ENCODE measurements around the gene SLC23A3.

Gene SLC23A3

GRCh38 chr2:219160186-219161017 lies 9.4 kb downstream of the SLC23A3 start, which contains the start of gene NHEJ1:
NHEJ1 (minus strand) TSS chr2:219160815; CDS start chr2:219158362, 2,453 bp downstream.
- peak; percentile 71 for DNase-seq (ENCODE audit: low read depth)
- TF ChIP-seq, protein P1, sequence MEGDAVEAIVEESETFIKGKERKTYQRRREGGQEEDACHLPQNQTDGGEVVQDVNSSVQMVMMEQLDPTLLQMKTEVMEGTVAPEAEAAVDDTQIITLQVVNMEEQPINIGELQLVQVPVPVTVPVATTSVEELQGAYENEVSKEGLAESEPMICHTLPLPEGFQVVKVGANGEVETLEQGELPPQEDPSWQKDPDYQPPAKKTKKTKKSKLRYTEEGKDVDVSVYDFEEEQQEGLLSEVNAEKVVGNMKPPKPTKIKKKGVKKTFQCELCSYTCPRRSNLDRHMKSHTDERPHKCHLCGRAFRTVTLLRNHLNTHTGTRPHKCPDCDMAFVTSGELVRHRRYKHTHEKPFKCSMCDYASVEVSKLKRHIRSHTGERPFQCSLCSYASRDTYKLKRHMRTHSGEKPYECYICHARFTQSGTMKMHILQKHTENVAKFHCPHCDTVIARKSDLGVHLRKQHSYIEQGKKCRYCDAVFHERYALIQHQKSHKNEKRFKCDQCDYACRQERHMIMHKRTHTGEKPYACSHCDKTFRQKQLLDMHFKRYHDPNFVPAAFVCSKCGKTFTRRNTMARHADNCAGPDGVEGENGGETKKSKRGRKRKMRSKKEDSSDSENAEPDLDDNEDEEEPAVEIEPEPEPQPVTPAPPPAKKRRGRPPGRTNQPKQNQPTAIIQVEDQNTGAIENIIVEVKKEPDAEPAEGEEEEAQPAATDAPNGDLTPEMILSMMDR (IDR thresholded peaks at IDR 0.05; ENCODE audit: low read depth, low read length, missing control alignments), result peak; percentile 98
- in situ Hi-C loops (cut with HindIII; ENCODE audit: low sequenced_read_pairs), result no loop called here
- H3K4me3 ChIP-seq (ENCODE audit: low read depth, low read length), result peak within 1 kb of the TSS; percentile 60

GRCh38 chr2:219159771-219160185 lies 10.1 kb downstream of the SLC23A3 start:
- in situ Hi-C loops (cut with HindIII; ENCODE audit: low sequenced_read_pairs), result no loop called here
- no peak for DNase-seq (ENCODE audit: low read depth)
- TF ChIP-seq, protein P1 (IDR thresholded peaks at IDR 0.05; ENCODE audit: low read depth, low read length, missing control alignments), result no peak
- H3K4me3 ChIP-seq (ENCODE audit: low read depth, low read length), result peak overlapping the region; percentile 60

GRCh38 chr2:219158586-219158985 lies 11.2 kb downstream of the SLC23A3 start:
- in situ Hi-C loops (cut with HindIII; ENCODE audit: low sequenced_read_pairs), result no loop called here
- no peak for DNase-seq (ENCODE audit: low read depth)
- no peak overlapping the region for H3K4me3 ChIP-seq (ENCODE audit: low read depth, low read length)
- TF ChIP-seq, protein P1 (IDR thresholded peaks at IDR 0.05; ENCODE audit: low read depth, low read length, missing control alignments), result no peak

GRCh38 chr2:219158025-219158424 lies 11.8 kb downstream of the SLC23A3 start:
- DNase-seq (ENCODE audit: low read depth), result no peak
- TF ChIP-seq, protein P1 (IDR thresholded peaks at IDR 0.05; ENCODE audit: low read depth, low read length, missing control alignments), result no peak
- no peak overlapping the region for H3K4me3 ChIP-seq (ENCODE audit: low read depth, low read length)
- in situ Hi-C loops (cut with HindIII; ENCODE audit: low sequenced_read_pairs), result no loop called here

- in situ Hi-C loops (cut with HindIII; ENCODE audit: low sequenced_read_pairs), result no loop called here
- H3K4me3 ChIP-seq (ENCODE audit: low read depth, low read length), result no peak overlapping the region
- TF ChIP-seq, protein P1 (IDR thresholded peaks at IDR 0.05; ENCODE audit: low read depth, low read length, missing control alignments), result no peak
- no peak for DNase-seq (ENCODE audit: low read depth)
Measured at GRCh38 chr2:219157396-219157795, 12.4 kb downstream of the SLC23A3 start.

- no peak overlapping the region for H3K4me3 ChIP-seq (ENCODE audit: low read depth, low read length)
- TF ChIP-seq, protein P1 (IDR thresholded peaks at IDR 0.05; ENCODE audit: low read depth, low read length, missing control alignments), result peak; percentile 37
- in situ Hi-C loops (cut with HindIII; ENCODE audit: low sequenced_read_pairs), result no loop called here
- peak; percentile 67 for DNase-seq (ENCODE audit: low read depth)
Measured at GRCh38 chr2:219155054-219155644, 14.7 kb downstream of the SLC23A3 start.

All from astrocyte of the cerebellum (primary cell).